Measurements from ENCODE around the gene P2RY2. TPM values are rescaled to one million over a fixed set of nuclear protein-coding genes. Genes with fewer than 3 reads are reported as not detected.
"Not testable (repeated sequence)": the region's sequence is repeated elsewhere in the genome, so short reads cannot be mapped to it uniquely, and the experiment has no call there.

The P2RY2 gene
- polyA plus RNA-seq, 1 experiment, result not detected

- no peaks in the 10 kb centered on the region for H3K9me3 ChIP-seq (ENCODE audit: control insufficient read depth, insufficient read depth, low read length)
- H3K27me3 ChIP-seq (ENCODE audit: control insufficient read depth, insufficient read depth, low read length), result peaks cover 39% of the 10 kb centered on the region
- no peak overlapping the region for H3K4me3 ChIP-seq (ENCODE audit: low read depth, low read length)
- TF ChIP-seq, protein P1, sequence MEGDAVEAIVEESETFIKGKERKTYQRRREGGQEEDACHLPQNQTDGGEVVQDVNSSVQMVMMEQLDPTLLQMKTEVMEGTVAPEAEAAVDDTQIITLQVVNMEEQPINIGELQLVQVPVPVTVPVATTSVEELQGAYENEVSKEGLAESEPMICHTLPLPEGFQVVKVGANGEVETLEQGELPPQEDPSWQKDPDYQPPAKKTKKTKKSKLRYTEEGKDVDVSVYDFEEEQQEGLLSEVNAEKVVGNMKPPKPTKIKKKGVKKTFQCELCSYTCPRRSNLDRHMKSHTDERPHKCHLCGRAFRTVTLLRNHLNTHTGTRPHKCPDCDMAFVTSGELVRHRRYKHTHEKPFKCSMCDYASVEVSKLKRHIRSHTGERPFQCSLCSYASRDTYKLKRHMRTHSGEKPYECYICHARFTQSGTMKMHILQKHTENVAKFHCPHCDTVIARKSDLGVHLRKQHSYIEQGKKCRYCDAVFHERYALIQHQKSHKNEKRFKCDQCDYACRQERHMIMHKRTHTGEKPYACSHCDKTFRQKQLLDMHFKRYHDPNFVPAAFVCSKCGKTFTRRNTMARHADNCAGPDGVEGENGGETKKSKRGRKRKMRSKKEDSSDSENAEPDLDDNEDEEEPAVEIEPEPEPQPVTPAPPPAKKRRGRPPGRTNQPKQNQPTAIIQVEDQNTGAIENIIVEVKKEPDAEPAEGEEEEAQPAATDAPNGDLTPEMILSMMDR (IDR thresholded peaks at IDR 0.05; ENCODE audit: low read depth, low read length), result no peak
- ChIA-PET POLR2A (no interaction called here), CTCF (no interaction called here)
- no peak overlapping the region for H3K27ac ChIP-seq (ENCODE audit: low read depth, low read length)
- DNase-seq (ENCODE audit: low read depth, low spot score), result no peak
Observed at GRCh38 chr11:73268671-73269271, 50.7 kb downstream of the P2RY2 start.

DNA sequence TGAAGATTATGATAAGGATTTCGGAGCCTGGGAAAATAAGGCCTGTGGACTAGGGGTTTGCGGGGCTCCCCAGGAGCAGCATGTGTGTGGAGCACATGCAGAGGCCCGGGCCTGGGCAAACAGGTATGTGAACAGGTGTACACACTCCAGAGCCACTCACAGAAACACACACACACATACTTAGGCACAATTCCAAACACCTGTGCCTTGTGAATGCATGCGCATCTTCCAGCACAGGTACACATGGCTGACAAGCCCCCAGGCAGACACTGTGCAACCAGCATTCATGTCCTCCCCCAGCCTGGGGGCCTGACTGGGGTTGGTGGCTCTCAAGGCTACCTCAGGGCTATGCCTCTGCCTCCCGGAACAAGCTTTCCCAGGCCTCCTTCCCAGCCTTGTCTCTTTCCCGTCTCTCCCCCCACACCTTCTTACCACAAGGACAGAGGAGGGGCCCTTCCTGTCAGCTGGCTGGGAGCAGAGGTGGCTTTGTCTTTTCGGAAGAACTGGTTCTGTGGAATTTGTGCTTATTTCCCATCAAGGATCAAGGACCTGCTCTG is 51.5 kb downstream of the P2RY2 start:
- no peaks in the 10 kb centered on the region for H3K9me3 ChIP-seq (ENCODE audit: control insufficient read depth, insufficient read depth, low read length)
- TF ChIP-seq, protein P1 (IDR thresholded peaks at IDR 0.05; ENCODE audit: low read depth, low read length), result no peak
- peaks cover 39% of the 10 kb centered on the region for H3K27me3 ChIP-seq (ENCODE audit: control insufficient read depth, insufficient read depth, low read length)
- ChIA-PET CTCF (interaction anchor here (0.9 to 1.3 kb wide), 2 partner anchors 23 to 66 kb away, joined by 3 to 7 read pairs; no protein-coding TSS in a partner anchor), POLR2A (no interaction called here)
- no peak overlapping the region for H3K4me3 ChIP-seq (ENCODE audit: low read depth, low read length)
- no peak for DNase-seq (ENCODE audit: low read depth, low spot score)
- no peak overlapping the region for H3K27ac ChIP-seq (ENCODE audit: low read depth, low read length)

- DNase-seq (ENCODE audit: low read depth, low spot score), result no peak
- Histone ChIP-seq H3K27ac (ENCODE audit: low read depth, low read length) (no peak overlapping the region), H3K9me3 (ENCODE audit: control insufficient read depth, insufficient read depth, low read length) (no peaks in the 10 kb centered on the region), H3K4me3 (ENCODE audit: low read depth, low read length) (no peak overlapping the region), H3K27me3 (ENCODE audit: control insufficient read depth, insufficient read depth, low read length) (peaks cover 41% of the 10 kb centered on the region)
- ChIA-PET CTCF (interaction anchor here (0.8 to 1.3 kb wide), 5 partner anchors 19 to 65 kb away, joined by 3 to 7 read pairs (median 3); no protein-coding TSS in a partner anchor), POLR2A (no interaction called here)
- TF ChIP-seq, protein P1 (IDR thresholded peaks at IDR 0.05; ENCODE audit: low read depth, low read length), result no peak
Observed at GRCh38 chr11:73270016-73270854, 52.2 kb downstream of the P2RY2 start.

DNA sequence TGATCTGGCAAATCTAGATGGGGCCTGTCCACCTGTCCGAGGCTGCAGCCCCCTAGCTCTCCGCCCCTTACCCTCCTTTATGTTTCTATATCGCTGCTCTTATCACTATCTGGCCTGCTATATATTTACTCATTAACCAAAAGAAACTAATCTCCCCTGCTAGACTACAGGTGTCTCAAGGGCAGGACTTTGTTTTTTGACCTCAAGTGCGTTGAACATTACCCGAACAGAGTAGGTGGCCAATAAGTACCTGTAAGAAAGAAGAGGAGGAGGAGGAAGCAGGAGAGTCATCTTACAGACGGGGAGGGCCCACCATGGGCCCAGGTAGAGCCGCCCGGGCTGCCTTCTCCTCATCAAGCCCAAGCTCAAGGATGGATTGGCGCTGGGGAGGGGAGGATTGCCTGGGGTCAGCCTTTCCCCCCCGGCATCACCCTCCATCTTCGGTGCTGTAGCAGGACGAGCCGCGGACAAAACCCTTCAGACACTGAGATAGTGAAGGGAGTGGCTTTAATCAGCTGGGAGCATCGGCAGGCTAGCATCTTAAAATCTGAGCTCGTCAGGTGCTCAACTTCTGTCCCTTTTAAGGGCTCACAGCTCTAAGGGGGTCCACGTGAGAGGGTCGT is 52.9 kb downstream of the P2RY2 start:
- ChIA-PET POLR2A (no interaction called here), CTCF (interaction anchor here (0.8 to 2.2 kb wide), 5 partner anchors 18 to 65 kb away, joined by 3 to 12 read pairs (median 3); no protein-coding TSS in a partner anchor)
- Histone ChIP-seq H3K9me3 (ENCODE audit: control insufficient read depth, insufficient read depth, low read length) (no peaks in the 10 kb centered on the region), H3K27ac (ENCODE audit: low read depth, low read length) (no peak overlapping the region), H3K27me3 (ENCODE audit: control insufficient read depth, insufficient read depth, low read length) (peaks cover 40% of the 10 kb centered on the region), H3K4me3 (ENCODE audit: low read depth, low read length) (no peak overlapping the region)
- TF ChIP-seq, protein P1 (IDR thresholded peaks at IDR 0.05; ENCODE audit: low read depth, low read length), result no peak
- no peak for DNase-seq (ENCODE audit: low read depth, low spot score)

- POLR2A ChIA-PET, result not testable (repeated sequence)
Observed at GRCh38 chr11:73271478-73271865, 53.4 kb downstream of the P2RY2 start.

More at GRCh38 chr11:73271478-73271865, 53.4 kb downstream of the P2RY2 start:
- CTCF ChIA-PET, result interaction anchor here (2.2 kb wide), 1 partner anchor 18 kb away, joined by 12 read pairs; no protein-coding TSS in a partner anchor
- H3K4me3 ChIP-seq (ENCODE audit: low read depth, low read length); H3K9me3 ChIP-seq (ENCODE audit: control insufficient read depth, insufficient read depth, low read length); DNase-seq (ENCODE audit: low read depth, low spot score); H3K27ac ChIP-seq (ENCODE audit: low read depth, low read length): not testable (repeated sequence)
- peaks cover 35% of the 10 kb centered on the region for H3K27me3 ChIP-seq (ENCODE audit: control insufficient read depth, insufficient read depth, low read length)
